NB4 (cell line): Measurements from ENCODE around the gene GNPAT.

Experiments used
- DNase-seq: peaks from one replicate; pipeline ENCODE4 v3.0.0; 2010; ENCODE audit warnings: low read depth
- H3K4me3 ChIP-seq: one replicate; pipeline ENCODE4 v1.5.1; 2011; ENCODE audit warnings: mild to moderate bottlenecking, low read depth, low read length, moderate library complexity
- CTCF ChIP-seq: IDR thresholded peaks from one replicate; pipeline ENCODE4 v1.5.1; 2012; ENCODE audit warnings: low read depth, low read length
- MAX ChIP-seq: IDR thresholded peaks from 2 replicates; pipeline ENCODE4 v1.6.1; 2011; ENCODE audit warnings: low read depth, low read length
- MYC ChIP-seq: IDR thresholded peaks from 2 replicates; pipeline ENCODE4 v1.6.1; 2011; ENCODE audit warnings: low read depth, low read length
- POLR2A ChIP-seq: IDR thresholded peaks from 2 replicates; pipeline ENCODE4 v1.6.1; 2011; ENCODE audit warnings: mild to moderate bottlenecking; ENCODE audit not compliant: insufficient read length; ENCODE audit errors: extremely low read depth

GNPAT gene

DNA sequence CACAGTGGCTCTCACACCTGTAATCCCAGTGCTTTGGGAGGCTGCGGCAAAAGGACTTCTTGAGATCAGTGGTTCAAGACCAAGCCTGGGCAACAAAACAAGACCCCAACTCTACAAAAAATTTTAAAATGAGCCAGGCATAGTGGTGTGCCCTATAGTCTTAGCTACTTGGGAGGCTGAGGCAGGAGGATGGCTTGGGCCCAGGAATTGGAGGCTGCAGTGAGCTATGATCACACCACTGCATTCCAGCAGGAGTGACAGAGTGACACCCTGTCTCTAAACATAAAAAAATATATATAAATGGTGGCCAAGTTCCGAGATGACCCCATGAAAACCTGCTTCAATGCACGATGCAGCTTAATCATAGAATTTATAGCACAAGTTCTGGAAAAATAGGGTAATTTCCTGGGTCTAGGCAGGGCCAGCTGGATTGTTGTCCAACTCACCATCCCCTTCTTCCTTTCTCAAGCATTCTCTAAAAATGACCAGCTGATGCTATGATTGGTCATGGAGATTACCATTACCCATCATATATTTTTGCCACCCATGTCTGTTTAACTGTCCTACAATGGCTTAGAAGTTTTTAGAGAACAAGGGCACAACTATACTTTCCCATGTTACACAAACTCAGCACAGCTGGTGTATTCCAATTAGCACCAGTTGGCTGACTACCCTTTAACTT, 5.3 kb upstream of the GNPAT start:
- TF ChIP-seq MAX (no peak), MYC (no peak), POLR2A (no peak), CTCF (no peak)
- no peak for DNase-seq
- no peak overlapping the region for H3K4me3 ChIP-seq

DNA sequence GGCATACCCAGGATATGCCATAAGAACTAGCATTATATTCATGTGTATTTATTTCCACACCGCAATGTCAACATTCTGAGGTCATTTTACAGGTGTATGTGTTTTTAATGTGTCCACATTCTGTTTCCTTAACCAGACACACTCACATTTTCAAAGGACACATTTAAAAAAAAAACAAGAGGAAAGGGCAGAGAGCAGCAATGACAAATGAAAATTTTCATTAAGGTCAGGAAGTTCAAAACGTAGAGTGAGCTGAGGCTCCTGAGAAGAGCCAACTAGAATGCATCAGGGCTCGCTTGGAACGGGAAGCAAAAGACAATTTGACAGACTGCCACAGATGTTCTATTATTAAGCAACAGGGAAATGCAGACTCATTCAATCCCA, 4.8 kb upstream of the GNPAT start:
- H3K4me3 ChIP-seq, result no peak overlapping the region
- TF ChIP-seq CTCF (no peak), MAX (no peak), MYC (no peak), POLR2A (no peak)
- DNase-seq, result no peak

DNA sequence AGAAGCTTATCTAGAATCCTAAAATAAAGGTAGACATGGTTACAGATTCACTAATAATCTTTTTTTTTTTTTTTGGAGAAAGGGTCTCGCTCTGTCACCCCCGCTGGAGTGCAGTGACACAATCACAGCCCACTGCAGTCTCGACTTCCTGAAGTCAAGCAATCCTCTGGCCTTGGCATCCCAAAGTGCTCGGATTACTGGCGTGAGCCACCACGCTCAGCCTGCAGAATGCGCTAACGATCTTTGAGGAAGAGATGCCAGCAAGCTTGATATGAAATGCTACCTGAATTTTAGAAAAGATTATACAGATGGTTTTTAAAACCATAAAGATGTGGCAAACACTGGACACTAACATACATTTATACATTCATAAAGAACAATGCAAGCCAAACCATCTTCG, 4.1 kb upstream of the GNPAT start:
- DNase-seq, result no peak
- no peak for TF ChIP-seq MYC
- no peak for TF ChIP-seq MAX
- TF ChIP-seq CTCF, result no peak
- TF ChIP-seq POLR2A, result no peak
- no peak overlapping the region for H3K4me3 ChIP-seq

DNA sequence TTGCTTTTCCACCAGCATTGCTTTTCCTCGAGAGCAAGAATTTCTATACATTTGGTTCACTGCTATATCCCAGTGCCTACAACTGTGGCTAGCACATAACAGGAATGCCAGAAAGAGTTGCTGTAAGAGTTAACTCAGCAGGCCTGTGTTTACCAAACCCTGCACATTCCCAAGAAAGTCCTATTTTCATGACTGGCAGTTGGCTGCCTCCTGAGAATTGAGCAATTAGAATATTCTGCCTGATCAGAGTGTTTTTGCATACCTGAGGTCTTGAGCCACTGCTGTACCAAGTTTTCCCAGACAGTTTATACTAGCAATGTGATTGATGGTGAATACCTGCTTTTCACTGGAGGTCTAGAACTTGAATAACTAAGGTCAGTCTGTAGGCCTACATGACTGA, 2.7 kb upstream of the GNPAT start:
- TF ChIP-seq POLR2A (no peak), CTCF (no peak), MYC (no peak), MAX (no peak)
- DNase-seq, result no peak
- no peak overlapping the region for H3K4me3 ChIP-seq

DNA sequence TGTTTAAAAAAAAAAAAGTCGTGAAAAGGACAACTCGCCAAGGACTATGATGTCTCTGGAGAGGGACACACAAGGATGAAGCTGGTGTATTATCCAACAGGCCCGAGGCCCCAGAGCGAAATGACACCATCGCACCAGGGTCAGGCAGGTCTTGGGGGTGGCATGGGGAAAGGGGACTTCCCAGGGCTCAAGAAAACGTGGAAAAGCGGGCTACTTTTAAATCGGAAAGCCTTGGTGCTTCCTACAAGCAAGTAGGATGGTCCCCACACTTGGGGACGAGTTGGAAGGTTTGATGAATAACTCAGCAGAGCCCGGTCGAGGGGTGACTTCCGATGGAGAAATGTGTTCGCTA, 505 bp upstream of the GNPAT start:
- peak overlapping the region; percentile 98 for H3K4me3 ChIP-seq
- no peak for DNase-seq
- TF ChIP-seq POLR2A (no peak), CTCF (no peak), MAX (no peak), MYC (no peak)

DNA sequence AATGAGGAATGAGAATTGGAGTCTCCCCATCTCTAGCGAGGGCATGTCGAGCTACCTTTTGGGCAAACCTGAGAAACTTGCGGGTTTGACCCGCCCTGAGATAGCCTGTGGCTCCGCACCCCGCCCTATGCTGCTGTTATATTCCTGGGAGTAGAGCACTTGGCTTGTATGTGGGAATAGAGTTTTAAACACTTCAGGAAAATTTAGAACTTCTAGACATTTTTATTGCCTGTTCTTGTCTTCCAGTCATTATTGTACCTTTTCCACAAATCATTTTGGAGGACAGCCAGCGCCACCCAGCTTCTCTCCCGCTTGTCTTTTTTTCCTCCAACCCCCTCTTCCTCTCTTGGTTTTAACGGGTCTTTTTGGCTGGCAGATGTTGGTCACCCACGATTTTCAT, 738 bp downstream of the GNPAT start:
- peak; percentile 57 for DNase-seq
- peak overlapping the region; percentile 98 for H3K4me3 ChIP-seq
- TF ChIP-seq MAX, result no peak
- TF ChIP-seq POLR2A, result no peak
- peak; percentile 4 for TF ChIP-seq CTCF
- TF ChIP-seq MYC, result no peak
